H9 (cell line): ENCODE measurements around the gene RAB40AL. TPM values are rescaled to one million over a fixed set of nuclear protein-coding genes. Genes with fewer than 3 reads are reported as not detected.
A peak's percentile ranks its signal among the peaks of the same experiment; 100 is the strongest.

Experiments used
- DNase-seq: peaks from one replicate; pipeline ENCODE4 v3.0.0-alpha.2; 2017
- H2AFZ ChIP-seq: one replicate; pipeline ENCODE4 v1.6.1; 2013; ENCODE audit warnings: mild to moderate bottlenecking, low read length, control low read depth, moderate library complexity
- H2AK5ac ChIP-seq: 2 replicates; pipeline ENCODE4 v1.6.1; 2013; ENCODE audit warnings: low read length, control low read depth, mixed read lengths; ENCODE audit not compliant: insufficient read length
- H2BK120ac ChIP-seq: one replicate; pipeline ENCODE4 v1.6.1; 2013; ENCODE audit warnings: low read depth, mild to moderate bottlenecking, low read length, control low read depth, inconsistent platforms; ENCODE audit not compliant: poor library complexity, severe bottlenecking
- H2BK12ac ChIP-seq: 2 replicates; pipeline ENCODE4 v1.6.1; 2013; ENCODE audit warnings: low read length, control low read depth, mixed read lengths, low read depth; ENCODE audit not compliant: insufficient read length
- H2BK15ac ChIP-seq: 2 replicates; pipeline ENCODE4 v1.6.1; 2013; ENCODE audit warnings: low read depth, low read length, control low read depth
- H2BK20ac ChIP-seq: one replicate; pipeline ENCODE4 v1.6.1; 2013; ENCODE audit warnings: low read depth, mild to moderate bottlenecking, low read length, control low read depth, inconsistent platforms; ENCODE audit not compliant: poor library complexity, severe bottlenecking
- H2BK5ac ChIP-seq: 2 replicates; pipeline ENCODE4 v1.6.1; 2013; ENCODE audit warnings: low read length, control low read depth, mixed read lengths; ENCODE audit not compliant: insufficient read length
- H3K14ac ChIP-seq: 2 replicates; pipeline ENCODE4 v1.6.1; 2013; ENCODE audit warnings: low read length, control low read depth; ENCODE audit not compliant: insufficient read depth
- H3K18ac ChIP-seq: 2 replicates; pipeline ENCODE4 v1.6.1; 2013; ENCODE audit warnings: low read depth, mild to moderate bottlenecking, mixed read lengths, low read length, control low read depth; ENCODE audit not compliant: insufficient read length
- H3K23ac ChIP-seq: 2 replicates; pipeline ENCODE4 v1.6.1; 2013; ENCODE audit warnings: low read length, control low read depth, mixed read lengths, low read depth; ENCODE audit not compliant: insufficient read length
- H3K23me2 ChIP-seq: 2 replicates; pipeline ENCODE4 v1.6.1; 2013; ENCODE audit warnings: low read depth, mild to moderate bottlenecking, mixed read lengths, low read length, control low read depth; ENCODE audit not compliant: insufficient read length, poor library complexity, severe bottlenecking
- H3K27ac ChIP-seq: 2 replicates; pipeline ENCODE4 v1.5.1; 2013; ENCODE audit warnings: low read length, control low read depth, mixed read lengths, low read depth; ENCODE audit not compliant: insufficient read length
- H3K27me3 ChIP-seq: 2 replicates; pipeline ENCODE4 v1.6.1; 2013; ENCODE audit warnings: low read length, control low read depth, inconsistent platforms; ENCODE audit not compliant: insufficient read depth
- H3K4ac ChIP-seq: 2 replicates; pipeline ENCODE4 v1.6.1; 2013; ENCODE audit warnings: low read depth, mild to moderate bottlenecking, control low read depth, inconsistent platforms, low read length, moderate library complexity
- H3K4me1 ChIP-seq: 2 replicates; pipeline ENCODE4 v1.6.1; 2013; ENCODE audit warnings: low read length, control low read depth, inconsistent platforms; ENCODE audit not compliant: insufficient read depth
- H3K4me2 ChIP-seq: 2 replicates; pipeline ENCODE4 v1.6.1; 2013; ENCODE audit warnings: low read length, control low read depth, mixed read lengths; ENCODE audit not compliant: insufficient read length, insufficient read depth
- H3K56ac ChIP-seq: 2 replicates; pipeline ENCODE4 v1.6.1; 2013; ENCODE audit warnings: low read depth, mild to moderate bottlenecking, mixed read lengths, low read length, control low read depth; ENCODE audit not compliant: insufficient read length
- H3K79me1 ChIP-seq: 2 replicates; pipeline ENCODE4 v1.6.1; 2013; ENCODE audit warnings: low read depth, mild to moderate bottlenecking, moderate library complexity, low read length, control low read depth, inconsistent platforms; ENCODE audit not compliant: insufficient read depth, poor library complexity, severe bottlenecking
- H3K79me2 ChIP-seq: 2 replicates; pipeline ENCODE4 v1.6.1; 2013; ENCODE audit warnings: low read length, control low read depth, inconsistent platforms; ENCODE audit not compliant: insufficient read depth
- H3K9ac ChIP-seq: 2 replicates; pipeline ENCODE4 v1.6.1; 2013; ENCODE audit warnings: low read length, control low read depth, mixed read lengths; ENCODE audit not compliant: insufficient read length; ENCODE audit errors: extremely low read depth
- H3K9me3 ChIP-seq: one replicate; pipeline ENCODE4 v1.6.1; 2013; ENCODE audit warnings: low read depth, low read length, inconsistent platforms; ENCODE audit not compliant: control insufficient read depth
- H3T11ph ChIP-seq: one replicate; pipeline ENCODE4 v1.6.1; 2013; ENCODE audit warnings: mild to moderate bottlenecking, low read length, control low read depth, inconsistent platforms
- H4K20me1 ChIP-seq: one replicate; pipeline ENCODE4 v1.6.1; 2013; ENCODE audit not compliant: control insufficient read depth, insufficient read length, insufficient read depth
- H4K5ac ChIP-seq: 2 replicates; pipeline ENCODE4 v1.6.1; 2013; ENCODE audit warnings: low read depth, mild to moderate bottlenecking, mixed read lengths, low read length, control low read depth; ENCODE audit not compliant: insufficient read length
- H4K8ac ChIP-seq: replicated peaks from 2 replicates; pipeline ENCODE4 v1.6.1; 2013; ENCODE audit warnings: low read length, control low read depth, mixed read lengths, low read depth; ENCODE audit not compliant: insufficient read length
- H4K91ac ChIP-seq: 2 replicates; pipeline ENCODE4 v1.6.1; 2013; ENCODE audit warnings: low read depth, mild to moderate bottlenecking, moderate library complexity, mixed read lengths, low read length, control low read depth; ENCODE audit not compliant: insufficient read length
- H3K27ac Mint-ChIP-seq, 3 experiments: 2 replicates in 2 of 3; 3 replicates in 1 of 3; pipeline ENCODE4 v1.8.0; 2020 to 2021; ENCODE audit warnings: mixed read lengths in 3 of 3, mild to moderate bottlenecking in 1 of 3, moderate library complexity in 1 of 3
- H3K27me3 Mint-ChIP-seq: 2 replicates; pipeline ENCODE4 v1.8.0; 2021; ENCODE audit warnings: low read depth, mild to moderate bottlenecking, moderate library complexity, mixed read lengths
- H3K36me3 Mint-ChIP-seq, 3 experiments: 2 replicates in 2 of 3; 3 replicates in 1 of 3; pipeline ENCODE4 v1.8.0; 2020 to 2021; ENCODE audit warnings: low read depth in 3 of 3, mixed read lengths in 3 of 3; ENCODE audit not compliant: insufficient read depth in 1 of 3
- H3K4me1 Mint-ChIP-seq, 2 experiments: 2 replicates each; pipeline ENCODE4 v1.8.0; 2020; ENCODE audit warnings: mixed read lengths in 2 of 2
- H3K4me3 Mint-ChIP-seq, 2 experiments: 2 replicates in 1 of 2; 3 replicates in 1 of 2; pipeline ENCODE4 v1.8.0; 2020 to 2021; ENCODE audit warnings: mild to moderate bottlenecking in 2 of 2, mixed read lengths in 2 of 2, moderate library complexity in 1 of 2
- H3K9me3 Mint-ChIP-seq, 2 experiments: 2 replicates in 1 of 2; 3 replicates in 1 of 2; pipeline ENCODE4 v1.8.0; 2020; ENCODE audit warnings: mild to moderate bottlenecking in 2 of 2, mixed read lengths in 2 of 2, moderate library complexity in 1 of 2
- WGBS: extraction: QIAGEN DNeasy Blood & Tissue Kit; methylation state at CpG from one replicate; pipeline ENCODE4 v1.1.7; 2013; ENCODE audit warnings: missing lambda C conversion rate, low lambda C conversion rate, mixed read lengths; ENCODE audit not compliant: insufficient read length; ENCODE audit errors: extremely low coverage; 5-methylcytosine and 5-hydroxymethylcytosine counted together
- total RNA-seq: library from RNA; stranded (reverse); gene quantifications from 2 replicates; pipeline ENCODE4 v1.2.1, GENCODE V29; 2021
- TF ChIP-seq, protein P1 (sequence below): fragments of 200-600 bp; sonication (generic); conservative IDR thresholded peaks from 3 replicates; pipeline ENCODE4 v1.8.0; 2021; ENCODE audit warnings: antibody characterized with exemption, mild to moderate bottlenecking

RAB40AL gene
- total RNA-seq, 1 experiment from 2014 or later = not detected

DNA sequence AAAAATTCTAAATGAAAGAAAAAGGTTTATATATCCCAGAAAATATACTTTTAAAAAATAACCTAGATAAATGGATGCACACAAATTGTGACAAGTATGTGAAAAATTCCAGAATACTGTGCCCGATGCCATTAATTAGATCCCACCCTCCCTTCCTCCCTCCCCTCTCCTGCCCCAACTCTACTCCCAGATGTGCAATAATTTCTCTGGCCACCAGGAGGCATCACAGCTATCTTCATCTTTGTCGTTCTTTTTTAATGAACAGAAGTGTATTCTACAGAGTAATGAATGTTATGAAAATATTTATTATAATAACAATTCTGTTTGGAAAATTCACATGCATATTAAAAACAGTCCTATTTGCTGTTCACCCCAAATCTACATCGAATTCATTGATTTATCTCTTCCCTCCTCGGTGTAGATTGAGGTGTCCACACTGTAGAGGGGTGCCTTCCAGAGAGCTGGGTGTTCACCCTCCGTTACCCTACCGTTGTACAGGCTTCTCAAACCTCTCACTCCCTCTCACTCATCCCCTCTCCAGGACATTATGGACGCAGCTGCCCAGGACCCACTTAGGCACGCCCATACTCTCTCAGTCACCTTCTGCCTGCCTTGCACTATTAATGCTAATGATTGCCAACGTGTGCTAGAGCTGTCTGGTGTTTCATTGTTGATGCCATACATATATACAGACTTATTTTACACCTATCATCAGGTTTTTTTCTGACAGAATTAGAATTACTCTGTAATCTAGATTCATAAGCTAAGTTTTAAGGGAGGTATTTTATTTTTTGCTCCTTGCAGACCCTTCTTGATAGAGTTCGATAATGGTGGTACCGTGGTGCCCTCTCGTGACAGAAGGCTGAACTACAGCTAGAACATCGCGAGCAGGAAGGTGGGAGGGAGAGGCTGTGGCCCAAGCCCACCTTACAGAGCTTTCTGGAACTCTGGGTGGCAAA lies 14.1 kb downstream of the RAB40AL start:
- no peaks in the 10 kb centered on the region for H4K20me1 ChIP-seq
- peak overlapping the region; percentile 62 for H2AFZ ChIP-seq
- no peaks in the 10 kb centered on the region for H3K79me1 ChIP-seq
- no peak overlapping the region for H3K9ac ChIP-seq
- peak overlapping the region; percentile 86 for H3K4me2 ChIP-seq
- no peak overlapping the region for H3K14ac ChIP-seq
- no peak overlapping the region for H3K4ac ChIP-seq
- TF ChIP-seq, protein P1, sequence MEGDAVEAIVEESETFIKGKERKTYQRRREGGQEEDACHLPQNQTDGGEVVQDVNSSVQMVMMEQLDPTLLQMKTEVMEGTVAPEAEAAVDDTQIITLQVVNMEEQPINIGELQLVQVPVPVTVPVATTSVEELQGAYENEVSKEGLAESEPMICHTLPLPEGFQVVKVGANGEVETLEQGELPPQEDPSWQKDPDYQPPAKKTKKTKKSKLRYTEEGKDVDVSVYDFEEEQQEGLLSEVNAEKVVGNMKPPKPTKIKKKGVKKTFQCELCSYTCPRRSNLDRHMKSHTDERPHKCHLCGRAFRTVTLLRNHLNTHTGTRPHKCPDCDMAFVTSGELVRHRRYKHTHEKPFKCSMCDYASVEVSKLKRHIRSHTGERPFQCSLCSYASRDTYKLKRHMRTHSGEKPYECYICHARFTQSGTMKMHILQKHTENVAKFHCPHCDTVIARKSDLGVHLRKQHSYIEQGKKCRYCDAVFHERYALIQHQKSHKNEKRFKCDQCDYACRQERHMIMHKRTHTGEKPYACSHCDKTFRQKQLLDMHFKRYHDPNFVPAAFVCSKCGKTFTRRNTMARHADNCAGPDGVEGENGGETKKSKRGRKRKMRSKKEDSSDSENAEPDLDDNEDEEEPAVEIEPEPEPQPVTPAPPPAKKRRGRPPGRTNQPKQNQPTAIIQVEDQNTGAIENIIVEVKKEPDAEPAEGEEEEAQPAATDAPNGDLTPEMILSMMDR = peak; percentile 66
- H3K79me2 ChIP-seq = no peaks in the 10 kb centered on the region
- WGBS = no CpG with 5 or more reads among the region's 14 CpGs
- H3K9me3 ChIP-seq = peaks cover 16% of the 10 kb centered on the region
- H3K56ac ChIP-seq = no peak overlapping the region
- H2BK120ac ChIP-seq = no peak overlapping the region
- no peak overlapping the region for H2AK5ac ChIP-seq
- Mint-ChIP-seq H3K27me3 (no peaks in the 10 kb centered on the region; the same call in 1 of the 2 replicates), H3K9me3 (peaks cover 48 to 64% of the 10 kb centered on the region in 2 experiments), H3K27ac (no peak overlapping the region), H3K4me1 (peaks cover 3 to 5% of the 10 kb centered on the region in 2 experiments; a peak in 3 of 4 replicates), H3K36me3 (no peaks in the 10 kb centered on the region; a peak in 1 of 7 replicates), H3K4me3 (peak overlapping the region; percentile 61 to 62)
- H3K18ac ChIP-seq = no peak overlapping the region
- no peak overlapping the region for H3K27ac ChIP-seq
- no peak overlapping the region for H4K5ac ChIP-seq
- no peaks in the 10 kb centered on the region for H3K27me3 ChIP-seq
- H3K23ac ChIP-seq = no peak overlapping the region
- no peak overlapping the region for H2BK20ac ChIP-seq
- no peaks in the 10 kb centered on the region for H3K23me2 ChIP-seq
- no peak overlapping the region for H2BK5ac ChIP-seq
- H3T11ph ChIP-seq = no peak overlapping the region
- H2BK12ac ChIP-seq = no peak overlapping the region
- peak; percentile 74 for DNase-seq
- H2BK15ac ChIP-seq = no peak overlapping the region
- no peak overlapping the region for H4K91ac ChIP-seq
- H4K8ac ChIP-seq = no peak overlapping the region
- H3K4me1 ChIP-seq = no peaks in the 10 kb centered on the region
